Measurements from ENCODE around the gene GRID1. TPM values are rescaled to one million over a fixed set of nuclear protein-coding genes. Genes with fewer than 3 reads are reported as not detected.

Gene GRID1
- total RNA-seq, 1 experiment from 2014 or later = not detected

GRCh38 chr10:86293396-86293791 is 73.2 kb downstream of the GRID1 start:
- no peak for DNase-seq (ENCODE audit: low read depth)

GRCh38 chr10:86292462-86293395 is 73.9 kb downstream of the GRID1 start:
- no peak for DNase-seq (ENCODE audit: low read depth)

- no peak for DNase-seq (ENCODE audit: low read depth)
These were observed 74.8 kb downstream of the GRID1 start for GRCh38 chr10:86291616-86292340.

GRCh38 chr10:86290933-86291615 is 75.5 kb downstream of the GRID1 start:
- DNase-seq (ENCODE audit: low read depth) = no peak

GRCh38 chr10:86289577-86289868 is 77.1 kb downstream of the GRID1 start:
- DNase-seq (ENCODE audit: low read depth) = no peak

- DNase-seq (ENCODE audit: low read depth) = no peak
These were observed 77.7 kb downstream of the GRID1 start for GRCh38 chr10:86288695-86289576.

- no peak for DNase-seq (ENCODE audit: low read depth)
These were observed 78.5 kb downstream of the GRID1 start for GRCh38 chr10:86287966-86288579.

GRCh38 chr10:86287110-86287793 is 79.3 kb downstream of the GRID1 start:
- no peak for DNase-seq (ENCODE audit: low read depth)

GRCh38 chr10:86286236-86287109 is 80.1 kb downstream of the GRID1 start:
- no peak for DNase-seq (ENCODE audit: low read depth)

- no peak for DNase-seq (ENCODE audit: low read depth)
These were observed 81.3 kb downstream of the GRID1 start for GRCh38 chr10:86285136-86285790.

GRCh38 chr10:86284355-86285105 is 82.1 kb downstream of the GRID1 start:
- no peak for DNase-seq (ENCODE audit: low read depth)

GRCh38 chr10:86283466-86284287 is 82.9 kb downstream of the GRID1 start:
- no peak for DNase-seq (ENCODE audit: low read depth)

- no peak for DNase-seq (ENCODE audit: low read depth)
These were observed 83.7 kb downstream of the GRID1 start for GRCh38 chr10:86282664-86283465.

GRCh38 chr10:86281396-86281795 is 85.2 kb downstream of the GRID1 start:
- no peak for DNase-seq (ENCODE audit: low read depth)

- DNase-seq (ENCODE audit: low read depth) = no peak
These were observed 97.3 kb downstream of the GRID1 start for GRCh38 chr10:86269332-86269731.

Data from M059J (cell line).